Measurements from ENCODE around the gene ZBTB7C. TPM values are rescaled to one million over a fixed set of nuclear protein-coding genes. Genes with fewer than 3 reads are reported as not detected.

The ZBTB7C gene
- total RNA-seq, 3 donors from 2014 or later (not counting 1 experiment from before 2014, with no cell fraction given), result 0.07 TPM; not detected in 2

- ATAC-seq (no peak), DNase-seq (no peak)
- no peak overlapping the region for H3K4me3 Mint-ChIP-seq
- H3K36me3 Mint-ChIP-seq, result no peaks in the 10 kb centered on the region
- no peaks in the 10 kb centered on the region for H3K27me3 ChIP-seq (ENCODE audit: control insufficient read depth, insufficient read depth, low read length)
- peaks cover 1 to 6% of the 10 kb centered on the region in 2 donors for H3K27me3 Mint-ChIP-seq (ENCODE audit: low read depth in 2 of 2)
- H3K9me3 Mint-ChIP-seq, result no peaks in the 10 kb centered on the region
- TF ChIP-seq, protein P1, sequence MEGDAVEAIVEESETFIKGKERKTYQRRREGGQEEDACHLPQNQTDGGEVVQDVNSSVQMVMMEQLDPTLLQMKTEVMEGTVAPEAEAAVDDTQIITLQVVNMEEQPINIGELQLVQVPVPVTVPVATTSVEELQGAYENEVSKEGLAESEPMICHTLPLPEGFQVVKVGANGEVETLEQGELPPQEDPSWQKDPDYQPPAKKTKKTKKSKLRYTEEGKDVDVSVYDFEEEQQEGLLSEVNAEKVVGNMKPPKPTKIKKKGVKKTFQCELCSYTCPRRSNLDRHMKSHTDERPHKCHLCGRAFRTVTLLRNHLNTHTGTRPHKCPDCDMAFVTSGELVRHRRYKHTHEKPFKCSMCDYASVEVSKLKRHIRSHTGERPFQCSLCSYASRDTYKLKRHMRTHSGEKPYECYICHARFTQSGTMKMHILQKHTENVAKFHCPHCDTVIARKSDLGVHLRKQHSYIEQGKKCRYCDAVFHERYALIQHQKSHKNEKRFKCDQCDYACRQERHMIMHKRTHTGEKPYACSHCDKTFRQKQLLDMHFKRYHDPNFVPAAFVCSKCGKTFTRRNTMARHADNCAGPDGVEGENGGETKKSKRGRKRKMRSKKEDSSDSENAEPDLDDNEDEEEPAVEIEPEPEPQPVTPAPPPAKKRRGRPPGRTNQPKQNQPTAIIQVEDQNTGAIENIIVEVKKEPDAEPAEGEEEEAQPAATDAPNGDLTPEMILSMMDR (IDR thresholded peaks at IDR 0.05), result no peak
- no peaks in the 10 kb centered on the region for H3K4me1 ChIP-seq (ENCODE audit: control insufficient read depth, insufficient read depth, low read length)
- H3K4me1 Mint-ChIP-seq, result no peaks in the 10 kb centered on the region
- intact Hi-C loops (cut with micrococcal nuclease), result no loop called here
- no peaks in the 10 kb centered on the region for H3K36me3 ChIP-seq (ENCODE audit: control insufficient read depth, insufficient read depth, low read length)
- WGBS (ENCODE audit: insufficient coverage), result 93% methylated on average over 8 of the region's 9 CpGs
- no peak overlapping the region for H3K4me3 ChIP-seq (ENCODE audit: low read length)
- no peak overlapping the region for H3K27ac ChIP-seq (ENCODE audit: low read length)
- H3K27ac Mint-ChIP-seq, result no peak overlapping the region
- H3K9me3 ChIP-seq (ENCODE audit: control insufficient read depth, insufficient read depth, low read length), result no peaks in the 10 kb centered on the region
These were observed 192.4 kb downstream of the ZBTB7C start for GRCh38 chr18:48216639-48217257.

DNA sequence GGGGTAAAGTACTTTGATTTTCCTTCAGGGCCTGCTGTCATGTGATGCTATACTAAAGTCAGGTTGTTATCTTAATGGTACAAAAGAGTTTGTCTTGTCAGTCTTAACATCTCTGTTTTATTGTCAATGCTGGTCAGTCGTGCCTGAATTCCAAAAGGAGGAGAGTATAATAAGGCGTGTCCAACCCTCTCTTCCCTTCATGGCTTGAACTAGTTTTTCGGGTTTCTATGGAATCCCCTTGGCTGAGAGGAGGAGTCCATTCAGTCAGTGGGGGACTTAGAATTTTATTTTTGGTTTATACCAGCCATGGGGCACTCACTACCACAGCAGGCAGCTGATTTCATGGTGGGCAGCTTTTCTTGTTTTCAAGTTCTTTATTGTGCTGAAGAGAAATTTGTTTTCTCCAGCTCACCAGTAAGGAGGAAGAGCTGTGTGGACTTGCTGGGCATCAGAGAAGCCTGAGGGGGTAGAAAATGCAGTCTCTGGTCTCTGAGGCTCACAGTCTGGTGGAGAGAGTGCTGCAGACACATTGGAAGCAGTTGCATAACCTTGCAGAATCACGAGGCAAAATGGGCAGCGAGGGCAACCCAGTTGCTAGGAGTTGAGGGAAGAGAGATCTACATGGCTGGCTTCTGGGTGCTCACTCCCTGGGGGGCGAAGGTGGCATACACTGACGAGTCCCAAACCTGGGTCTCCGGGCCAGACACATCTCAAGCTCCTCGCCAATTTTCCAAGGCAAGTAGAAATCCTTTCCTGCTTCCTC, 193.1 kb downstream of the ZBTB7C start:
- ATAC-seq (no peak), DNase-seq (no peak)
- H3K9me3 ChIP-seq (ENCODE audit: control insufficient read depth, insufficient read depth, low read length), result no peaks in the 10 kb centered on the region
- Mint-ChIP-seq H3K9me3 (no peaks in the 10 kb centered on the region), H3K4me3 (no peak overlapping the region), H3K4me1 (no peaks in the 10 kb centered on the region), H3K27me3 (ENCODE audit: low read depth in 2 of 2) (peaks cover 6 to 8% of the 10 kb centered on the region in 2 donors), H3K27ac (no peak overlapping the region), H3K36me3 (no peaks in the 10 kb centered on the region)
- WGBS (ENCODE audit: insufficient coverage), result 85% methylated on average over 9 of the region's 9 CpGs
- TF ChIP-seq, protein P1 (IDR thresholded peaks at IDR 0.05), result no peak
- intact Hi-C loops (cut with micrococcal nuclease), result no loop called here
- no peaks in the 10 kb centered on the region for H3K36me3 ChIP-seq (ENCODE audit: control insufficient read depth, insufficient read depth, low read length)
- no peaks in the 10 kb centered on the region for H3K4me1 ChIP-seq (ENCODE audit: control insufficient read depth, insufficient read depth, low read length)
- H3K27ac ChIP-seq (ENCODE audit: low read length), result no peak overlapping the region
- H3K4me3 ChIP-seq (ENCODE audit: low read length), result no peak overlapping the region
- no peaks in the 10 kb centered on the region for H3K27me3 ChIP-seq (ENCODE audit: control insufficient read depth, insufficient read depth, low read length)

DNA sequence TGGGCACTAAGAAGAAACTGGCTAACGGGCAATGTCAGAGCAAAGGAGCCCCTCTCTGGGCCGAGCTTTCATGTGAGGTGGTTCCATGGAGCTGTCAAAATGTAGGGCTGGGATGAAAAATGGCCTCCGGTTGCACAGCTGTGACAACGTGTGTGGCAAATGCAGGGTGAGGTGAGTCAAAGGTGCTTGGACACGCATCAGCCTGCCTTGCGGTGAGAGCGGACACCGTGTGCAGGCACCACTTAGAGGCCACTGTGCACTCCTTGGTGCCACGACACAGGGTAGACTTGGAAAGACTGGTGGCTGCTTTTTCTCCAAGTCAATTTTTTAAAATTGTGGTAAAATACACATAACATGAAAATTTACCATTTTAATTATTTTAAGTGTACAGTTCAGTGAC, 195.4 kb downstream of the ZBTB7C start:
- no peak overlapping the region for H3K4me3 ChIP-seq (ENCODE audit: low read length)
- intact Hi-C loops (cut with micrococcal nuclease), result no loop called here
- ATAC-seq (no peak), DNase-seq (no peak)
- Mint-ChIP-seq H3K4me1 (no peaks in the 10 kb centered on the region), H3K27me3 (ENCODE audit: low read depth in 2 of 2) (peaks cover 8 to 26% of the 10 kb centered on the region in 2 donors), H3K36me3 (no peaks in the 10 kb centered on the region), H3K4me3 (no peak overlapping the region), H3K27ac (no peak overlapping the region), H3K9me3 (no peaks in the 10 kb centered on the region)
- H3K27me3 ChIP-seq (ENCODE audit: control insufficient read depth, insufficient read depth, low read length), result no peaks in the 10 kb centered on the region
- no peak overlapping the region for H3K27ac ChIP-seq (ENCODE audit: low read length)
- no peaks in the 10 kb centered on the region for H3K4me1 ChIP-seq (ENCODE audit: control insufficient read depth, insufficient read depth, low read length)
- TF ChIP-seq, protein P1 (IDR thresholded peaks at IDR 0.05), result no peak
- 90% methylated on average over 9 of the region's 9 CpGs for WGBS (ENCODE audit: insufficient coverage)
- H3K36me3 ChIP-seq (ENCODE audit: control insufficient read depth, insufficient read depth, low read length), result no peaks in the 10 kb centered on the region
- no peaks in the 10 kb centered on the region for H3K9me3 ChIP-seq (ENCODE audit: control insufficient read depth, insufficient read depth, low read length)
